HG03558 (cell line): ENCODE measurements around the gene POLR2E.

Experiments
- ATAC-seq: cut with Tn5 transposase; IDR thresholded peaks from one replicate; pipeline ENCODE4 v1.9.1; 2021; ENCODE audit warnings: moderate number of reproducible peaks; ENCODE audit not compliant: unreplicated experiment; ENCODE audit errors: extremely low read depth

POLR2E gene

DNA sequence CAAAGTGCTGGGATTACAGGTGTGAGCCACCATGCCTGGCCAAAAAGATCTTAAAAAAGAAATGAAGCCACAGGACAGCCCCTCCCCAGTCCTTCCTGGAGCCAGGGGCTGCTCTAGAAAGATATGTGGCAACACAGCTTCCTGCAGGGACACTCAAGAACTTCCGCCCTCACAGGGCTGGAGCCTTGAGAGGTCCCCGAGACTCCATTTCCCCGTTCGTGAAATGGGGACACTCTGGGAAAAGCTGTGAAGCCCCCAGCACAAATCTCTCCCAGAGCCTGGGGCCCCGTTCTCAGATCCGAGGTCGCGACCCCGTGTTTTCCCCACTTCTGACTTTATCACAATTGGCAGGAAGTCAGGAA, 6.1 kb upstream of the POLR2E start:
- no peak for ATAC-seq

DNA sequence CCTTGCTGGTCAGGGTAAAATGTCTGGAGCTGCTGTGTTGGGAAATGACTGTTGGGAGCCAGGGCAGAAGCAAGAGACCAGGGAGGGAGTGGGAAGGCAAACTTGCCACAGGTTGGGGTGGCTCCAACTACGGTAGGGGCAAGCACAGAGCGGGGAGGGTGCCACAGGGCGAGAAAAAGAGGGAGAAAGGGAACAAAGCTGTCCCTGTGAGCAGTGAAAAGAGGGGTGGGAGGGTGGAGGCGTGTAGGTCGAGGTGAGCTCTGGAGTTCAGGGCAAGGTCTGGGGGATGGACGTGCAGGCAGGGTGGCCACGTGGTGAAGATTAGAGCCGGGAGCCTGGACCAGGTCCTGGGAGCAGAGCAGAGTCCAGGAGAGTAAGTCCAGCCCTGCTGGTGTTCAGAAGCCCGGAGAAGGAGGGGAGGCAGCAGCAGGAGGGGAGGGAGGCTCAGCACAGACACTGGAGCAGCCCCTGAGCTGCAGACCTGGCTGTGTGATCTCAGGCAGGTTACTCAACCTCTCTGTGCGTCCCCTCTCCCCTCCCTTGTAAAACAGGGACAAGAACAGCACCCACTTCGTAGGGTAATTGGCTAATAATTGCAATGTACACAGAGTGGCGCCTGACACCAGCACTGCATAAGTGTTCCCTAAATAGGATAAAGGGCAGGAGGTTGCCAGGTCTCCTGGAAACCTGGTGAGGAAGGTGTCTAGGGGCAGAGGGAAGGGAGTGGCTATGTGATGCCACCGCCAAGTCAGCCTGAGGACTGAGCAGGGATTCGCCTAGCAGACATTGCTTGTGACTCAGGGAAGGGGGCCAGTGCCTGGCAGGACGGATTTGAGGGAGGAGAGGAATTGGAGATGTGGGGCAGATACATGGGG, 3.2 kb upstream of the POLR2E start:
- ATAC-seq: no peak

GRCh38 chr19:1097810-1098176, 2.6 kb upstream of the POLR2E start:
- ATAC-seq: no peak

DNA sequence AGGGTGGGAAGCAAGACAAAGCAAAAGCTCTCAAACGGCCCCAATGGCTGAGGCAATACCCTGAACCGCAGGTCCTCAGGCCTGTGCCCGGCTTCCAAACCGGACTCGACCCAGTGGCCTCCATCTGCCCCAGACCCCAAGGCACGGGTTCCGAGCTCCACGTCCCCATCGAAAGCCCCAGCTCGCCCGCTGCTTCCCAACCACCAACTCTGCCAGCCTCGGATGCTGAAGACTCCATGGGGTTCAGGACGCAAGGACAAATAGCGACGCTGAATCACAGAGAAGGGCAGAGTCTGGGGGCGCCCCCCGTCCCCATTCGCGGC, 559 bp downstream of the POLR2E start:
- no peak for ATAC-seq

DNA sequence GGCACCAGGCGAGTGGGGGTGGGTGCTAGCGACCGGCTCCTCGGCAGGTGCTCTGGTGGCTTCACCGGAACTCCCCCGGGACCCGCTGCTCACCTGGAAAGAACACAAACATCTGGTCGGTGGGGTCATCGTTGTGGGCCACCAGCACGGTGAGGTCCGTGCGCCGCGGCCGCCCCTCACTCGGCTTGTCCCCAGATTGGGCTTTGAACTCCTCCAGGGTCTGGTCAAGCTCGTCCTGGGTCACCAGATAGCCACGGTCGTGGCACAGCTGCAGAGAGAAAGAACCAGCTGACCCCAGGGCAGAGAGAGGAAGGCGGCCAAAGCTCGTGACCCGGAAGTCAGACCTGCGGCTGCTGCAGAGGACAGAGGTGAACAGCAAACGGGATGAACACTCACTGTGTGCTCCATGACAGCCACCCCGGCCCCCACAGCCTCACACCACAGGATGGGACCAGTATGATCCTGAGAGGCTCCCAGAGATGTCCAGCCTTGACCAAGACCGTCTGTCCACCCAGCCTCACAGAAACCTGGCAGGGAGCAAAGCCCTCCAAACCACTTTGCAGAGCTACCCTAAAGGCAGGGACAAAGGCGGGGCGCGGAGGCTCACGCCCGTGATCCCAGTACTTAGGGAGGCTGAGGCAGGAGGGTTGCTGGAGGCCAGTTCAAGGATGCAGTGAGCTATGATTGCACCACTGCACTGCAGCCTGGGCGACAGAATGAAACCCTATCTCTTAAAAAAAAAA, 1.2 kb downstream of the POLR2E start:
- ATAC-seq: no peak

DNA sequence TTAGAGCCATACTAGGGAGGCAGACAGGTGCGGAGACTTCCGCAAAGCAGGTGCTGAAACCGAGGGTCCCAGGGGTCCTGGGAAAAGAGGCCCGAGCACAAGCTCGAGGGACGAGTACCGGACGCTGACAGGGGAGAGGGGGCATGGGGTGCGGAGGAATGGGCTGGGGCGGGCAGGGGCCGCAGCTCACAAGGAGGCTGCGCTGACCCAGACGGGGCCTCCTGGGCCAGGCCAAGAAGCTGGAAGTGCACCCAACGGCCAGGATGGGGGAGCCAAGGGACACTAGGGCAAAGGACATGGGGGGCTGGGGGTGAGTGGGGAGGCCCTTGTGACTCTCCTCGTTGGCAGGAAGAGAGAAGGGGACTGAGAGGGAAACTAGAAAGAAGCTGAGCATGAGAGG, 1.8 kb downstream of the POLR2E start:
- ATAC-seq: no peak

DNA sequence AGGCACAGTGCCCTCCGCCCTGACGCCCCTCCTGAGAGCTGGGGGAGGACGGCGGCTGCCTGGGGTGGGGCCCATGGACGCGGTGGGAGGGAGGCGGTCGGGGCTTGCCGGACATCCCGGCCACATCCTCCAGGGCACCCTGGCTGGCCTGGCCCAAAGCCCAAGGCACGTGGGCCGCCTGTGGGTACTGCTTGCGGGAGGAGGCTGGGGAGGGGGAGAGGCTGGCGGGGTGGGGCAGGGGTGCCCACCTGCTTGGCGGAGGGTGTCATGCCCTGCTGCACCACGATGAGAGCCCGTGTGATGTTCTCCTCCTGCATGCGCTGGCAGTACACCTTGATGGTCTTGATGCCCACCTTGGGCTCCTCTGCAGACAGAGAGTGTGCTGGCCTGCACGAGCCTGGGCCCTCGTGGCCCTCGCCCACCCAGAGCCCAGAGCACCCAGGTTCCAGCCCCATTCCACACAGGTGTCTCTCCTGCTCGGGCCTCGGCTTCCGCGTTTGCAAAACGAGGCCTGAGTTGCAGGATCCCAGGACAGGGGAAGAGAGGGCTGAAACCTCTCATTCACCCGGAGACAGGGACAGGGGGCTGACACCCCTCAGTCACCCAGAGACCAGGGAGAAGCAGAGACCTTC, 3.5 kb downstream of the POLR2E start:
- no peak for ATAC-seq

DNA sequence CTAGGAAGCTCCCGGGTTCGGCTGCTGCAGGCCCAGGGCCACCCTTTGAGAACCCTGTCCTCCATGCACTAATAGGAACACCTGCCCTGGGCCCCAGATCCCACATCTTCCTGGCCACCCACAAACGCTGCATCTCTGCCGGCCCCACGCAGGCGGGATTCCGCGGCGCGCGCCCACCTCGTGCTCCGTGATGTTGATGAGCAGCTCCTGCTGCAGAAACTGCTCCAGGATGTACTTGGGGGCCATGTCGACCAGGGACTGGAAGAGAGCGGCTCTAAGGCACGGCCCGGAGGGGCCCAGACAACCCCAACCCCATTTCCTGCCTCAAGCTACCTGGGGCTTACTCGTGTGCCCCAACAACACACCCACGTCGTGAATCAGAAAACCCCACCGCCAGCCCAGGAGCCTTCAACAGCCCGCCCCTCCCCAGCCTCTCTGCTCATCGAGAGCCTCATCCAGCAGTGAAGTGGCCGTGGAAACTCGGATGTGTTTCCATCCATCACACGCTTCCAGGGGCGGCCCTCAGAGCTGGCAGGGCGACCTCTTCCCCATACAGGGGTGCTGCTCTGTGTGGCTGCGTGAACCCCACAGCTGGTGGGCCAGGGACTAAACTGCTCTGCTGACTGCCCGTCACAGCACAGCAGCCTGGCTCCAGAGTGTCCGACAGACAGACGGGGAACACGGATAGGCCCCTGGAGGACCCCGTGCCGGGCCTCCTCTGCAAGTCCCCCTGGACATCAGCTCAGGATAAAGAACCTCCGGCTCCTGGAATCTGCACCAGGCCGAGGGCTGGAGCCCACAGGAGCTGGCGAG, 4.2 kb downstream of the POLR2E start:
- no peak for ATAC-seq

- ATAC-seq: no peak
Observed at GRCh38 chr19:1089891-1090290, 5.3 kb downstream of the POLR2E start.

DNA sequence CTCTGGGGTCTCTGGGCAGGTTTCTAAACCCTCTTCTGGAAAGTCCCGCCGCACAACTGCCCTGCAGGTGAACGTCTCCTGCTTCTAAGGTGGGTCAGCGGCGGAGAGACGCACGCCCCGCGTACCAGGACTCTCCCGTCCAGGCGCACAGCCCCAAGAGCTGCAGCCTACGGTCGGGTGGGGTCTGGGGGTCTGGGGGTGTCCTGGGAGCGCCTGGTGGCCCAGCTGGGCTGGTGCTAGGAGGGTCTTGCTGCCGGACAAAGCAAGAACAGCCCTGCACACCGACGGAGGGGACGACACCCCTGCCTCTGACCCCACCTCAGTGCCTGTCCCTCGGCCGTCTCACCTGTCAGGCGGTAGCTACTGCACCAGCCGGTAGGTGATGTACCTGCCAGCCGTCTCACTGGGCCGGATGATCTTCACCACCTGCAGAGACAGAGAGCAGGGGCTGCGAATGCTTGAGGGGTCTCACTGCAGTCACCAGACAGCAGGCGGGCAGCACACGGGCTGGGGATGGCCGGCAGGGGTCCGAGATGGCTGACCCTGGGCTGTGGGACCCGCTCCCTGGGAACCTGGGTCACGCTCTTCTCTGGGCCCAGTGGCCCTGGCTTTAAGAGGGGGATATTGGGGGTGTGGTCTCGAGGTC, 5.9 kb downstream of the POLR2E start:
- no peak for ATAC-seq

GRCh38 chr19:1088416-1089010, 6.7 kb downstream of the POLR2E start:
- ATAC-seq: no peak

- ATAC-seq: no peak
Observed at GRCh38 chr19:1087813-1088415, 7.3 kb downstream of the POLR2E start.

GRCh38 chr19:1086613-1087012, 8.6 kb downstream of the POLR2E start:
- no peak for ATAC-seq

DNA sequence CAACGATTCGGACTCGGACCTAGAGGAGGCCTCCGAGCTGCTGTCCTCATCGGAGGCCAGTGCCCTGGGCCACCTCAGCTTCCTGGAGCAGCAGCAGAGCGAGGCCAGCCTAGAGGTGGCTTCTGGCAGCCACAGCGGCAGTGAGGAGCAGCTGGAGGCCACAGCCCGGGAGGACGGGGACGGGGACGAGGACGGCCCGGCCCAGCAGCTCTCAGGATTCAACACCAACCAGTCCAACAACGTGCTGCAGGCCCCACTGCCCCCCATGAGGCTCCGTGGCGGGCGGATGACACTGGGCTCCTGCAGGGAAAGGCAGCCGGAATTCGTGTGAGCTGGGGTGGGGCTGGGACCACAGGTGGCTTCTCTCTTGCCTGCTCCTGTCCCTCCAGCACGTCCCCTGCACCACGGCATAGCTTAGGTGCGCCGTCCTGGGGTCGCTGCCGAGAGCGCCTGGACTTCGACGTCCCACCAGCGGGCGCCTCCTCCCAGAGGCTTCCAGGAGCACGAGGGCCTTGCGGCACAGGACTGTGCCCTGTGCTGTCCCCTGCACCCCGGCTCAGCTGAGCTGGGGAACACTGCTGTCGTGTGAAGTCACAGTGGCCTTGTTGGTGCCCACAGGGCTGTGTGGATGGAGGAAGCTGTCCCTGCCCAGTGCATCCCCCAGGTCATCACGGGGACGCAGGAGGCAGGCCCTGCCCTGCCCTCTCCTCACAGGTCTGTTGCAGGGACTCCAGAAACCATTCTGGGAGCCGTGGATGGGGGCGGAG, 9.3 kb downstream of the POLR2E start:
- no peak for ATAC-seq

DNA sequence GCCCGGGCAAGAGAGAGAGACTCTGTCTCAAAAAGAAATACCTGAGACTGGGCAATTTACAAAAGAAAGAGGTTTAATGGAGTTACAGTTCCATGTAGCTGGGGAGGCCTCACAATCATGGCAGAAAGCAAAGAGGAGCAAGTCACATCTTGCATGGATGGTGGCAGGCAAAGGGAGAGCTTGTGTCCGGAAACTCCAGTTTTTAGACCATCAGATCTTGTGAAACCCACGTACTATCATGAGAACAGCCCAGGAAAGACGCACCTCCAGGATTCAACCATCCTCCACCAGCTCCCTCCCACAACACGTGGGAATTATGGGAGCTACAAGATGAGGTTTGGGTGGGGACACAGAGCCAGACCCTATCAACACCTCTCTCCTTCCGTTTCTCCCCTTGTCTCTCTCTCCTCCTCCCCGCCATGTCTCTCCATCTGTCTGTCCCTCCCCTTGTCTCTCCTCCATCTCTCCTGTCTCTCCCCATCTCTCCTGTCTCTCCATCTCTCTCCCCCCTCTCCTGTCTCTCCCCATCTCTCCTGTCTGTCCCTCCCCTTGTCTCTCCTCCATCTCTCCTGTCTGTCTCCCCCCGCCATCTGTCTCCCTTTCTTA, 10.0 kb downstream of the POLR2E start:
- no peak for ATAC-seq

GRCh38 chr19:1084024-1084868, 10.9 kb downstream of the POLR2E start:
- no peak for ATAC-seq
